GM18861 (cell line): ENCODE results near the gene MYRF.

Source experiments
- ATAC-seq: cut with Tn5 transposase; IDR thresholded peaks from one replicate; pipeline ENCODE4 v1.9.1; 2021; ENCODE audit not compliant: unreplicated experiment

MYRF gene

GRCh38 chr11:61738776-61739175 lies 13.7 kb upstream of the MYRF start:
- no peak for ATAC-seq

DNA sequence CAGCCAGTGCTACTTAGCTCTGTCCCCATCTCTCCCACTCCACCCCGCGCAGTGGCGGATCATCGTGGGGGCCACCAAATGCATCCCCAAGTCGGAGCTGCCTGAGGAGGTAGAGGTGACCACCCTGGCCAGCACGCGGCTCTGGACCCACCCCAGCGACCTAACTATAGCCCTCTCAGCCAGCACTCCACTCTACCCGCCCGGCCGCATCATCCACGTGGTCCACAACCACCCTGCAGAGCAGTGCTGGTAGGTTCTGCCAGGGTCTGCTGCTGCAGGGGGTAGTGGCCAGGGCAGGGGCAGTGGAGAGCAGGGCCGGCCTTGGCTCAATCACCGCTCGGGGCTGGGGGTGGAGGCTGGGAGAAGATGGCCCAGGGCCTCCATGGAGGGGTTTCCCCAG lies 13.0 kb upstream of the MYRF start:
- ATAC-seq: no peak

DNA sequence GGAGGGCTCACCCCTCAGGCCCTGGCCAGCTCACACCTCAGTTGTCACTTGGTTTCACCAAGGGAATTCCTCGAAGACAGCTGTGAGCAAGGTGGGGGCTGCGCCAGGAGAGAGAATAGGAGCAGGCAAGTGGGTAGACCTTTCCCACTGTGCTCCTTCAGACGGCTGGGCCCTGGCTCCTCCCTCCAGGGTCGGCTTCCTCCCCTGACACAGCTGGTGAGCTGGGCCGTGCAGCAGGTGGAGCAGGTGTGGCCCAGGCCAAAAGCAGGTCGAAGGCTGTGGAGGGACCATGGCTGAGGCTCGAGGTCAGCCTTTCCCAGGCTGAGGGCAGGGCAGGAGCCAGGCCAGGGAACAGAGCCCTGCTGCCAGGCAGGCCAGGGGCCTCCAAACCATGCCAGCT lies 12.5 kb upstream of the MYRF start:
- ATAC-seq: no peak

DNA sequence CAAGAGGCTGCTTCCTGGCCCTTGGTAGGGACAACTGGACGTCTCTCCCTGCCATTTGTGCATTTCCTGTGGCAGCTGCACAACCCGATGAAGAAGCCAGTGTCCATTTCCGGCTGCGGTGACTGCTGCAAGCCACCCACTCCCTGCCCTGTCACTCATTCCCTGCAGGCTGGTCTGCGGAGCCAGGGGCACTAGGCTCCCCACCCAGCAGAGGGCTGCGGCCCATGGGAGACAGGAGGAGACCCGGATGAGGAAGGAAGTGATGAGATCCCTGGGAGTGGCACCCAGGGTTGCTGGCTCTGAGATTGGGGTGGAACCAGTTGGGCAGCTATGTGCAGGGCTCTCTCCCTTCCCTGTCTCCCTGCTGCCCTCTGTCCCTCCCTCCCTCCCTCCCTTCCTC lies 10.0 kb upstream of the MYRF start:
- ATAC-seq: no peak

DNA sequence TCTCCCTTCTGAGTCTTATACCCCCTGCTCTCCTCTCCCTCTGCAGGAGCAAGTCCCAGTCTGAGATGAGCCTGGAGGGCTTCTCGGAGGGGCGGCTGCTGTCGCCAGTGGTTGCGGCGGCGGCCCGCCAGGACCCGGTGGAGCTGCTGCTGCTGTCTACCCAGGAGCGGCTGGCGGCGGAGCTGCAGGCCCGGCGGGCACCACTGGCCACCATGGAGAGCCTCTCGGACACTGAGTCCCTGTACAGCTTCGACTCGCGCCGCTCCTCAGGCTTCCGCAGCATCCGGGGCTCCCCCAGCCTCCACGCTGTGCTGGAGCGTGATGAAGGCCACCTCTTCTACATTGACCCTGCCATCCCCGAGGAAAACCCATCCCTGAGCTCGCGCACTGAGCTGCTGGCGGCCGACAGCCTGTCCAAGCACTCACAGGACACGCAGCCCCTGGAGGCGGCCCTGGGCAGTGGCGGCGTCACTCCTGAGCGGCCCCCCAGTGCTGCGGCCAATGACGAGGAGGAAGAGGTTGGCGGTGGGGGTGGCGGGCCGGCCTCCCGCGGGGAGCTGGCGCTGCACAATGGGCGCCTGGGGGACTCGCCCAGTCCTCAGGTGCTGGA lies 8.8 kb upstream of the MYRF start:
- no peak for ATAC-seq

- no peak for ATAC-seq
Observed at GRCh38 chr11:61744181-61744580, 8.3 kb upstream of the MYRF start.

DNA sequence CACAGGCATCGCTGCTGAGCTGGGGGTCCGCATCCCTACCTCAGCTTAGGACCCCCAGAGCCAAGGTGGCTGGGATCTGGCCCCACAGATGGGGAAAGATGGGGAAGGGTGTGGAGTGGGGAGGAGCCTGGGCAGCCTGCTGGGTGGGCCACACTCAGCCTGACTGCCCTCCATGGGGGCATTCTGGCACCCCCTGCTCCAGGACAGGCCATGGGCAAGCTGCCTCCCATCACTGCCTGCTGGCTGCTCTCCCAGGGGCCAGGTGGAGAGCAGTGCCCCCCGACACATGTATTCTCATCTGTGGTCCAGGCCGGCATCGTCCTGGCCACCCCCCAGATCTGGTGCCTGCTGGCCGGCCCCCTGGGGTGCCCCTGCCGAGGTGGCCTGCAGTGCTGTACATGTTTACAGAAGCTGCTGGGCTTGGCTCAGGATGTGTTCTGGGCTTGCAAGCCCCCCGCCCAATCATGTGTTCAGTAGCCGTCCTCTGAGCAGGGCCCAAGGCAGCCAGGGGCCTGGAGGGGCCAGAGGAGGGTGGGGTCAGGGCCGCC lies 7.8 kb upstream of the MYRF start:
- ATAC-seq: no peak

GRCh38 chr11:61745781-61746441 lies 6.5 kb upstream of the MYRF start:
- ATAC-seq: no peak

DNA sequence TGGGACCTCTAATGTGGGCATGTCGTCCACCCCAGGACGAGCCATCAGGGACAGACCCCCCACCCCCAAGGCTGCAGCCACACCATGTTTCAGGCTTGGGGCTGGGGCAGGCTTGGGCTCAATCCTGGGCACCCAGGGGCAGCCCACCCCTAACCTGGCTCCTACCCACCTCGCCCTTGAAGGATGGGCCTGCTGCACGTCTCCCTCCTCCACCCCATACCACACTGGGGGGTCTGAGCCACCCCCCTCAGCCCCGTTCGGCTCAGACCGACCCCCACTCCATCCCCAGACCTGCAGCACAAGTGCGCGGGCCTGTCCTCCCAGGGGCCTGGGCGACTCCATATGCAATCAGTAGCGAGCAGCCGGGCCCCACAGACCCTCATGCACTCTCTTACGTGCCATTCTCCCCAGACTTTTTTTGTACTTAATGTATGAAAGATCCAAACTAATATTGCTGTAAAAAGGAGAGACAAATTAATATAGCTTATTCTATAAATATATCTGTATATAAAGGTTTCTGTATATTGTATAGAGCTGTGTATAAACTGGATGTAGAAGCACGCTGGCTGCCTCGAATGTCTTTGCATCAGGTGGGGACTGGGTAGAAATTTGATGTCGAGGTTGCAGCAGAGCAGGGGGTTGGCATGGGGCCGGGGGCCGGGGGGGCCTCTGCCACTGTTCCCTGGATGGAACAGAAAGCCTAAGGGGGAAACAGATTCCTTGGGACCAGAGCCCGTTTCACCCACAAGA lies 5.8 kb upstream of the MYRF start:
- ATAC-seq: no peak

- peak; percentile 49 for ATAC-seq
Observed at GRCh38 chr11:61747192-61747966, 5.1 kb upstream of the MYRF start.

GRCh38 chr11:61747967-61748285 lies 4.5 kb upstream of the MYRF start:
- ATAC-seq: no peak

- no peak for ATAC-seq
Observed at GRCh38 chr11:61749591-61750217, 2.7 kb upstream of the MYRF start.

DNA sequence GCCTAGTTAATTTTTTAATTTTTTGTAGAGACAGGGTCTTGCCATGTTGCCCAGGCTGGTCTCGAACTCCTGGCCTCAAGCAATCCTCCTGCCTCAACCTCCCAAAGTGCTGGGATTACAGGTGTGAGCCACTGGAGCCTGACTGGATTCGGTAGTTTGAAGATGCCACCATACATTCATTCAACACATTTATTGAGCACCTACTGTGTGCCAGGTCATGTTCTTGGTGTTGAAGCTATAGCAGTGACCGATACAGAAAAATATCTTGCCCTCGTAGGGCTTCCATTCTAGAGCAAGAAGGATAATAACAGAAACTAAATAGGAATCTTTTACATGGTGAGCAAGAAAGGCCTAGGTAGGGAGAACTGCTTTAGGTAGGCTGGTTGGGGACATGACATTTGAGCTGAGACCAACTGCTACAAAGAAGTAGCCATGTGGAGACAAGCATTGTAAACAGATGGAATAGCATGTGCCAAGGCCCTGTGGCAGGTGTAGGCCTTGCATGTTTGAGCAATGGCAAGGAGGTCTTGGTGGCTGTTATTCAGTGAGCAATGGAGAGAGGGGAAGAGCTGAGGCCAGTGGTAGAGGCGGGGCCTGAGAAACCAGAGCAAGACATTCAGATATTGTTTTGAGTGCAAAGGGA lies 1.7 kb upstream of the MYRF start:
- ATAC-seq: no peak

GRCh38 chr11:61751384-61751783 lies 1.1 kb upstream of the MYRF start:
- no peak for ATAC-seq

DNA sequence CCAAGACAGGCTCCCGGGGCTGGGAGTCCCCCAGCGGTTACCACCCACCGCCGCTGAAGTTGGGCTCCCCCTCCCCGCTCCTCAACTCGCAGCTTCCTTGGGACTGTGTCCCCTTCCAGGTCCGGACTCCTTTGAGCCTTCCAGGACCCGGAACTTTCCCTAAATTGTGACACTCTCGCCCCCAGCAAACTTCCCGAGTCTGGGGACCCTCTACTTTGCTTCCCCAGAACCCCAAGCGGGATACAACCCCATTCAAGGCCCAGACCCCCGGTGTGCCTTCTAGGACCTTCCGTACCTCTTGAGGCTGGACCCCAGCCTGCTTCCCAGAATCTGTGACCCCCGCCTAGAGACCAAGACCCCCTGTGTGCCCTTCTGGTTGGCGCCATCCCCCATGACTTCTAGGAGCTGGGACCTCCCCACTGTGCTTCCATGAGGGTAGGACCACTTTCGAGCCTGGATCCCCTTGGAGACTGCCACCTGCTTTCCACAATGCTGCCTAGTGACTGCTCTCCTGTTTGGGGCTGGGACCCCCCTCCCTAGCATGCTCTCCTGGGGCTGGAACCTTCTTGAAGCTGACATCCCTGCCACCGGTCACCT lies 587 bp downstream of the MYRF start:
- no peak for ATAC-seq

- no peak for ATAC-seq
Observed at GRCh38 chr11:61753672-61754071, 1.2 kb downstream of the MYRF start.

DNA sequence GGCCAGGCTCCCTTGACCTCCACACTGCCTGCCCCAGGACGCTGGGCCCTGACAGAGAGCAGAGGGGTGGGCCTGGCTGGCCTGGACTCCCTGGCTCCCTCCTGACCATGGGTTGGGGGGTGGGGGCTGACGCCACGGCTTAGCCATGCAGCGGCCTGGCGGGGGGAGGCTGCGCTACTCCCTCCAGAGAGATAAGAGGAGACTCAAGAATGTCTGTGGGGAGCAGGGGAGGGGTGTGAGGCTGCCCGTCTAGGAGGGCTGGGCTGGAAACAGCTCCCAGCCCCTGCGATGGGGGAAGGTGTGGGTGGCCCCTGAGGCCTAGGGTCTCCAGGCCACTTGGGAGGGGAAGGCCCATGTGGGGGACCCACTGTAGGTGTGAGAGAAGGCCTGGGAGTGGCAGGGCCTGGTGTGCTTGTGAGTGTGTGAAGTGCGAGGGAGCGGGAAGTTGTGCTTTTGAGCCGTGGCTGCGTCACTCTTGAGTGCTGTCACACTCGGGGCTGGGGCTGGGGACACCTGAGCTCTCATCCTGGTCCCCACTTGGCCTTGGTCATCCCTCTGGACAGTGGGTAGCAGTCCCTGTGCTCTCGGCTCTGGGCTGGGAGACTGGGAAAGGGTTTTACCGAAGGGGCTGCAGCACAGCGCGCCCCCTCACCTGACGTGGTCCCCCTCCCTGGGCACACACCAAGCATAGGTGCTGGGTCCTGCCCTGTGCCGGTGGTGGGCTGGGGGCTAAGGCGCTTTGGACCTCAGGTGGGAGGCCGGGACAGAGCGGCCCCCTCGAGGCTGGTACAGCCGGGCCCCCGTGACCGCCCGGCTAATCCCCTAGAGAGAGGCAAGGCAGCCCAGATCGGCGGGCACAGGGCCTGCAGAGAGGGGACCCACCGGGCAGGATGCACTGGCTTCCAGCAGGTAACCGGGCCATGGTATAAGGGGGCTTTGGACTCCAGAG lies 2.4 kb downstream of the MYRF start:
- ATAC-seq: no peak

- no peak for ATAC-seq
Observed at GRCh38 chr11:61756147-61756451, 3.7 kb downstream of the MYRF start.
